ENCODE results near the gene VSTM2B. TPM values are rescaled to one million over a fixed set of nuclear protein-coding genes. Genes with fewer than 3 reads are reported as not detected.

Gene VSTM2B
- total and polyA plus RNA-seq, 2 donors from 2014 or later, result not detected

DNA sequence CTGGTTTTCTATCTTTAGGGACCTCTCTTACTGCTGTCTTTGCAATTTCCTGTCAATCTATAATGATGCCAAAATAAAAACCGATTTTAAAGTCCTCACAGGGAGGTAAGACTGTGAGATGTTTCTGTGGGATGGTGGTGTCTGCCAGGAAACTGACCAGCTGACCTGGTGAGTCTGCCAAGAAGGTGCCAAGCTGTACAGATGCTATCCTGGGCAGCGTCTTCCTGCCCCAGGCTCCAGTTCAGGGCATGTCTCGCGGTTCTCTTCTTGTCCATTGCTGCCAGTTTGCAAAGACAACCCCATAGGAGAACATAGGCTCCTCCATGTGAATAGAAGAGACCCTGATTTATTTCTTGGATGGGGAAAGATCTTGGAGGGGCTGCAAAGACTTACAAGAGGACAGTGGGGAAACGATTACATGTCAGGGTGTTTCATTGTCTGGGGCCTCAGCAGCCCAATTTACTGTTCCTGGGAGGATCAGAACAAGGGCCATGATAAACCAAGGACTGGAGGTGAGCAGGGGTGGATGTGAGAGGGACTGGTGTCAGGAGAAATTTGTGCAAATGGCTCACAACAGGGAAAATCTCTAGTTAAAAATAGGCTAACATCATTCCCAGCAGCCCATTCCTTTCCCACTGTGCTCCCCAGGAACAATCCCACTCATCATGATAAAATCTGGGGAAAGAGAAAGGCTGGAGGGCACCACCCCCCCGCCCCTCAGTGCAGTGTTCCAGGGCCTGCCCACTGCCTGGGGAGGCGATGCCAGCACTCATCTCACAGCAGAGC lies 42.7 kb upstream of the VSTM2B start:
- no peak for DNase-seq
- Histone ChIP-seq H3K9ac (ENCODE audit: low read length in 3 of 3) (no peak overlapping the region), H3K9me3 (ENCODE audit: control insufficient read depth in 2 of 3, insufficient read depth in 1 of 3, low read length in 3 of 3) (no peaks in the 10 kb centered on the region), H3K27me3 (ENCODE audit: control insufficient read depth, insufficient read depth, low read length) (no peaks in the 10 kb centered on the region), H3K4me1 (ENCODE audit: control insufficient read depth in 2 of 3, insufficient read depth in 2 of 3, low read depth in 1 of 3, low read length in 3 of 3) (no peaks in the 10 kb centered on the region), H3K4me3 (ENCODE audit: low read length in 3 of 3) (no peak overlapping the region), H3K27ac (ENCODE audit: low read depth in 2 of 2, low read length in 2 of 2) (no peak overlapping the region), H3K36me3 (ENCODE audit: control insufficient read depth in 2 of 3, insufficient read depth in 3 of 3, low read length in 3 of 3) (no peaks in the 10 kb centered on the region)
- no peak for FAIRE-seq
- intact Hi-C loops (cut with DNase I), result no loop called here
- TF ChIP-seq, protein P1, sequence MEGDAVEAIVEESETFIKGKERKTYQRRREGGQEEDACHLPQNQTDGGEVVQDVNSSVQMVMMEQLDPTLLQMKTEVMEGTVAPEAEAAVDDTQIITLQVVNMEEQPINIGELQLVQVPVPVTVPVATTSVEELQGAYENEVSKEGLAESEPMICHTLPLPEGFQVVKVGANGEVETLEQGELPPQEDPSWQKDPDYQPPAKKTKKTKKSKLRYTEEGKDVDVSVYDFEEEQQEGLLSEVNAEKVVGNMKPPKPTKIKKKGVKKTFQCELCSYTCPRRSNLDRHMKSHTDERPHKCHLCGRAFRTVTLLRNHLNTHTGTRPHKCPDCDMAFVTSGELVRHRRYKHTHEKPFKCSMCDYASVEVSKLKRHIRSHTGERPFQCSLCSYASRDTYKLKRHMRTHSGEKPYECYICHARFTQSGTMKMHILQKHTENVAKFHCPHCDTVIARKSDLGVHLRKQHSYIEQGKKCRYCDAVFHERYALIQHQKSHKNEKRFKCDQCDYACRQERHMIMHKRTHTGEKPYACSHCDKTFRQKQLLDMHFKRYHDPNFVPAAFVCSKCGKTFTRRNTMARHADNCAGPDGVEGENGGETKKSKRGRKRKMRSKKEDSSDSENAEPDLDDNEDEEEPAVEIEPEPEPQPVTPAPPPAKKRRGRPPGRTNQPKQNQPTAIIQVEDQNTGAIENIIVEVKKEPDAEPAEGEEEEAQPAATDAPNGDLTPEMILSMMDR (IDR thresholded peaks at IDR 0.05; ENCODE audit: borderline replicate concordance, extremely low read depth, insufficient read depth), result no peak

DNA sequence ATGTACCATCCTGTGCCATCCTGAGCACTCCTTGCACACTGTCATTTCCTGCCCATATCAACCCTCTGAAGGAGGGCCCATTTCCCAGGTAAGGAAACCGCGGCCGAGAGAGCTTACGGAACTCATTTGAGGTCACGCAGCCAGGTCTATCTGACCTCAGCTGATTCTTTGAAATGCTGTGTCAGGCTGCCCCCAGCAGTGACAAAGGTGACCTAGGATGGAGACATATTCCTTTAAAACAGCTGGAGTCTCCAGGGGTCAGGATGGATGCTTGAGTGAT lies 42.2 kb upstream of the VSTM2B start:
- DNase-seq (no peak), FAIRE-seq (no peak)
- no peaks in the 10 kb centered on the region for H3K9me3 ChIP-seq (ENCODE audit: control insufficient read depth in 2 of 3, insufficient read depth in 1 of 3, low read length in 3 of 3)
- no peak overlapping the region for H3K4me3 ChIP-seq (ENCODE audit: low read length in 3 of 3)
- no peak overlapping the region for H3K9ac ChIP-seq (ENCODE audit: low read length in 3 of 3)
- TF ChIP-seq, protein P1 (IDR thresholded peaks at IDR 0.05; ENCODE audit: borderline replicate concordance, extremely low read depth, insufficient read depth), result no peak
- no peaks in the 10 kb centered on the region for H3K4me1 ChIP-seq (ENCODE audit: control insufficient read depth in 2 of 3, insufficient read depth in 2 of 3, low read depth in 1 of 3, low read length in 3 of 3)
- no peak overlapping the region for H3K27ac ChIP-seq (ENCODE audit: low read depth in 2 of 2, low read length in 2 of 2)
- H3K27me3 ChIP-seq (ENCODE audit: control insufficient read depth, insufficient read depth, low read length), result no peaks in the 10 kb centered on the region
- intact Hi-C loops (cut with DNase I), result no loop called here
- no peaks in the 10 kb centered on the region for H3K36me3 ChIP-seq (ENCODE audit: control insufficient read depth in 2 of 3, insufficient read depth in 3 of 3, low read length in 3 of 3)

DNA sequence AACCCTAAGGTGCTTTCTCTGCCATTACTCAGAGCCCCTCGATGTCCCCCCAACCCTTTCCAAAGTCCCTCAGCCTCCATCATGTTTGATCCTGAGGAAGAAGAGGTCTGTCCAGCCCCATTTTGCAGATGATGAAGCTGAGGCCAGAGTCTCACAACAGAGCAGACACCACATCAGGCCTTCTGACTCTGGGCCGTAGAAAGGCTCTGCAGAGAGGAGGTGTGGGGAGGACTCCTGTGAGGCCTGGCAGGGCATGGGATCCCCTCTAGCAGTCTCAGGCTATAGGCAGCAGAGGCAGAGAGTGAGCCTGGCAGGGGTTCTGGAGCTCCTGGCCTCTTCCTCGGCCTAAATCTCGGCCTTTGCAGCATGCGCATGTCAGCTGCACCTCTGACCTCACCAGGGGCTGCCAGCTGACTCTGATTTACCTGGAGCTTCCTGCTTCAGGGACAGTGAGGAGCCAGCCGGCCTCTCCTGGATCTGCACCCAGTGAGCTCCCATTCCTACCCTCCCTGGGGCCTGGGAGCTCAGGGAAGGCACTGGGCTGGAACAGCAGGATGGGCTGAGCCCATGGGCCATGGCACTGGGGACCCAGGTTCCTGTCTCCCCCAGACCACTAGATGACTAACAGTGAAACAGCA lies 41.7 kb upstream of the VSTM2B start:
- intact Hi-C loops (cut with DNase I), result no loop called here
- no peak for FAIRE-seq

More for the DNA sequence above, 41.7 kb upstream of the VSTM2B start:
- TF ChIP-seq, protein P1 (IDR thresholded peaks at IDR 0.05; ENCODE audit: borderline replicate concordance, extremely low read depth, insufficient read depth), result no peak
- Histone ChIP-seq H3K36me3 (ENCODE audit: control insufficient read depth in 2 of 3, insufficient read depth in 3 of 3, low read length in 3 of 3) (no peaks in the 10 kb centered on the region), H3K27me3 (ENCODE audit: control insufficient read depth, insufficient read depth, low read length) (no peaks in the 10 kb centered on the region), H3K4me3 (ENCODE audit: low read length in 3 of 3) (no peak overlapping the region), H3K9me3 (ENCODE audit: control insufficient read depth in 2 of 3, insufficient read depth in 1 of 3, low read length in 3 of 3) (no peaks in the 10 kb centered on the region), H3K27ac (ENCODE audit: low read depth in 2 of 2, low read length in 2 of 2) (no peak overlapping the region), H3K9ac (ENCODE audit: low read length in 3 of 3) (no peak overlapping the region), H3K4me1 (ENCODE audit: control insufficient read depth in 2 of 3, insufficient read depth in 2 of 3, low read depth in 1 of 3, low read length in 3 of 3) (no peaks in the 10 kb centered on the region)
- peak in 1 of 5 donors; percentile 8 for DNase-seq
